KG1 (cell line): ENCODE results near the gene CDH3.

Source experiments
- DNase-seq: peaks from one replicate; lab custom pipeline; 2025; lab: John Stamatoyannopoulos, UW

Gene CDH3

DNA sequence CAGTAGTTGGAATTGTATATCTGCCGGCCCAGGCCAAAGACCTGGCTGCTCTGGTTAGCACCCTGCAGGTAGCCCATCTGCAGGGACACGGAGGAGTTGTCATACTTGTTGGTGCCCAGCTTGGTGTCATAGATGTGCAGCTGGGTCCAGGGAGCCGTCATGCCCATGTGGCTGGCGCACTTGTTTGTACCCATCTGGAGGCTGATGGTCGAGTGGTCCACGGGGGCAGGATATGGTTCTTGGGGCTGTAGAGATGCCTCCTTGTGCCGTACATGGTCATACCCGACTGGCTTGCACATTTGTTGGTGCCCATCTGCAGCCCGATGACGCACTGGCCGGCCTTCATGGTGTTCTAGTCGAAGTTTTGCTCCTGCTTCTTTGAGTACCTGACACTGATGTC, 6.0 kb downstream of the CDH3 start:
- DNase-seq, result no peak

DNA sequence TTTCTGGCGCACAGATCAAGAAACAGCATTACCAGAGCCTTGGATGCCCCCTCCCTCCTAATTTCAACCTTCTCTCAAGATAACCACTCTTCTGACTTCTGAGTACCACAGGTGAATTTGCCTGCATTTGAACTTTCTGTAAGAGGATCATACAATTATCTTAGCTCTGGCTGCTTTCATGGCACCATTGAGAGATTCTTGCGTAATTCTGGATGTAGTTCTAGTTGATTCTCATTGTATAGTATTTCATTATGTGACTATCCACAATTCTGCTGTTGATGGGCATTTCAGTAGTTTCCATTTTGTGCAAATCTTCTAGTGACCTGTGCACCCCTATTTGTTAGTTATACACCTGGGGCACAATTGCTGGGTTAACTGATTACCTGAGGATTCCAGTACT, 7.5 kb downstream of the CDH3 start:
- DNase-seq, result no peak

- DNase-seq, result no peak
These were observed 10.7 kb downstream of the CDH3 start for GRCh38 chr16:68655806-68656205.

DNA sequence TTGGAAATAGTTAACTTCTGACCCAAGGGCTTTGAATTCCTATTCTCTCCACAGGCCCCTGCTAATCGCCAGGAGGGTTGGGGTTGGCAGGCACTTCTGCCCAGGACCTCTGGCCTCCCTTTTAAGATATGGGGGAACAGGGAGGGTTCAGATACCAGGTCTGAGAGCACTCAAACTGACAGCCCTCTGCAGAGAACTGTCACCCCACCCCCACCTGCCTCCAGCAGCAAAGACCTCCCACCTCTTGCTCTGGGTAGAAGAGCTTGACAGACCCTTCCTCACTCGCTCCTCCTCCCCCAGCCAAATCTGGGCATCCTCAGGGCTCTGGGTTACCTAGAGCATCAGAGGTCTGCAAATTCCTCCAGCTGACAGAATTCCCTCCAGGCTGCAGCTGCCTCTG, 11.6 kb downstream of the CDH3 start:
- DNase-seq, result no peak

GRCh38 chr16:68658341-68658973, 13.3 kb downstream of the CDH3 start:
- DNase-seq, result no peak

- DNase-seq, result no peak
These were observed 13.9 kb downstream of the CDH3 start for GRCh38 chr16:68658974-68659360.

DNA sequence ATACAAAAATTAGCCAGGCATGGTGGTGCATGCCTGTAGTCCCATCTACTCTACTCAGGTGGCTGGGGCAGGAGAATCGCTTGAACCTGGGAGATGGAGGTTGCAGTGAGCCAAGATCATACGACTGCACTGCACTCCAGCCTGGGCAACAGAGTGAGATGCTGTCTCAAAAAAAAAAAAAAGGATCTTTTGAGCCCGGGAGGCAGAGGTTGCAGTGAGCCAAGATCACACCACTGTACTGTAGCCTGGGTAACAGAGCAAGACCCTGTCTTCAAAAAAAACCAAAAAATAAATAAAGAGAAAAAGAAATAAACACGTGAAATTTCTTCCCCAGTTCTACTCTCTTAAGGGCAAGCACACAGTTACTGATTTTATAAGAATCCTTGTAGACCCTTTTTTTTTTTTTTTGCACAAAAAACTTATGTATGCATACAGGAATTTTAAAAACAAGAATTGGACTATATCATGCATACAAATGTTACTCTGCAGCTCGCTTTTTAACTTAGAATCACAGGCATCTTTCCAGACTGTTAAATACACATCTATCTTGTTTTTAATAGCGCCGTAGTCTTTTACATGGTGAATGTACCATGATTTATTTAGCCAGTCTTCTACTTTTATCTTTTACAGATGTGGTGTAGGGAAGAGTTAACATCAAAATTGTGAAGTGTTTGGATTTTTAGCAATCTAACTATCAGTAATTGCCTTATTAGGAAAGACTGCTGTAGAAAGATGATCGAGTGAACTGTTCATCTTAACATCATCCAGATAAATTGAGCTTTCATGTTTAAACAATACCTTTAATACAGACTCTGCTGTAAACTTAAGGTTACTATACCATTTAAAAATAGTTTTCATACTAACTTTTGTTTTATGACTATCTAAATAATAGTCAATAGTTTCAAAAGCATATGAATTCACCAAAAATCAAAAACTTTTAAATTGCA, 14.6 kb downstream of the CDH3 start:
- no peak for DNase-seq

- DNase-seq, result no peak
These were observed 15.3 kb downstream of the CDH3 start for GRCh38 chr16:68660359-68660795.

- DNase-seq, result no peak
These were observed 16.9 kb downstream of the CDH3 start for GRCh38 chr16:68662035-68662434.

DNA sequence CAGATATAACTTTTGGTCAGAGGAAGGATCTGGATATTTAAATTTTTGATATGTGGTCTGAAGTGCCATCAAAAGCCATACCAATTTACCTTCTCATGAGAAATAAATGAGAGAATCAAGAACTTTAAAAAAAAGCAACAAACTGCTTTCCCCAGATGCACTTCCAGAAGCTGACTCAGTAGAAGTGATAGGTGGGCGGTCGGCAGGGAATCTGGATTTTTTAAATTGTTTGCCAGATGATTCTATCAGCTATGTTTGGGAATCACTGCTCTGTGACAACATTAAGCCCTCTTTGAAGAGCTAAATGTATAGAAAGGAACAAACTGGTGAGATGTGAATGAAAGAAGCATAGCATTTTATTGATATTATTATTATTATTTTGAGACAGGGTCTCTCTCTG, 19.2 kb downstream of the CDH3 start:
- no peak for DNase-seq

DNA sequence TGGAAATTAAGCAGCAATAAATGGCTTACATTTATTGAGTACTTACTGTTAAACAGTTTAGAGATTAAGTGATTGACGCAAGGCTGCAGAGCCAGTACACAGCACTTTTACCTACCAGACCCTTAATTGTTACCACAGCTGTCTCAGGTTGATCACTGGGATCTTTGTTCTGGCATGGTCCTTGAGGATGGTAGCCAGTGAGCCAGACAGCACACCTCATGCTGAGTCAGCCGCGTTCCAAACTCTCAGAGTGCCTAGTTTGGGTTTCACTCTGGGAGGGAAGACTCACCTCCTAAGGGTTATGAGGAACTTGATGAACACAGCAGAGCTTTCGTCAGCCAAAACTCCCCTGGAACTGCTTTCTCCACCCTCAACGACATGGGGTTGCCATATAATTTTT, 20.4 kb downstream of the CDH3 start:
- no peak for DNase-seq

DNA sequence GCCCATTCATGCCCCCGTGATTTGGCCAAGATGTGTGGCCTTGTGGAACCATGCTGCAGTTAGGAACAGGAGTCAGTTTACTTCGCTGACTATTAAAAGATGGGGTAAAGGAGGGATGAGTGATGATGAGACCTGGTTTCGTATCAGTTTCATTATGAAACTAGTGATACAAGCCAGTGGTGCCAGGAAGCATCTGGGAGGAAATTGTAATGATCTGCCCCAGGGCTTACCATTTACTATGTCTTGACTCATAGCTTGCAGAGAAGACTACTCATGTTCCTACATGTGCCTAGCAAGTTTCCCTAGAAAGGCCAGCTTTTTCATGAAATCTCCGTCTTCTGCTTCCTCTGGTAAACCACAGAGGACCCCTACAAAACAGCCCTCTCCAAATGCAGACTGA, 23.2 kb downstream of the CDH3 start:
- no peak for DNase-seq

GRCh38 chr16:68676113-68676860, 31.2 kb downstream of the CDH3 start:
- DNase-seq, result no peak

- no peak for DNase-seq
These were observed 35.9 kb downstream of the CDH3 start for GRCh38 chr16:68681038-68681437.

DNA sequence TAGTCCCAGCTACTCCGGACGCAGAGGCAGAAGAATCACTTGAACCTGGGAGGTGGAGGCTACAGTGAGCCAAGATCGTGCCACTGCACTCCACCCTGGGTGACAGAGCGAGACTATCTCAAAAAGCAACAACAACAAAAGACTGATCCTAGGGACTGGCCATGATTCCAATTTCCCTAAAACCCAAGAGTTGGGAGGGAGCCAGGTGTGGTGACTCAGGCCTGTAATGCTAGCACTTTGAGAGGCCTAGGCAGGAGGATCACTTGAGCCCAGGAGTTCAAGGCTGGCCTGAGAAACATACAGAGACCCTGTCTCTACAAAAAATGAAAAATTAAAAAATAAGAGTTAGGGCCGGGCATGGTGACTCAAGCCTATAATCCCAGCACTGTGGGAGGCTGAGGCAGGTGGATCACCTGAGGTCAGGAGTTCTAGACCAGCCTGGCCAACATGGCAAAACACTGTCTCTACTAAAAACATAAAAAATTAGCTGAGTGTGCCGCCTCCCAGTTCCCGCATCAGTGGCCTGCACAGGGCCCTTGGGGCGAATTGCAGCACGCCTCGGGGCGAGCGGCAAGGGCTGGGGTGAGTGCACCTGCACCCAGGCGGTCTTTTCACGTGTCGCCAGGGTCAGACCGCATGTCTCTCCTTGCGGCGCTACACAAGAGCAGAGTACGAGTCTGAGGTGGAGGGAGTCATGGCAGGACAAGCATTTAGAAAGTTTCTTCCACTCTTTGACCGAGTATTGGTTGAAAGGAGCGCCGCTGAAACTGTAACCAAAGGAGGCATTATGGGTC, 40.8 kb downstream of the CDH3 start:
- no peak for DNase-seq

DNA sequence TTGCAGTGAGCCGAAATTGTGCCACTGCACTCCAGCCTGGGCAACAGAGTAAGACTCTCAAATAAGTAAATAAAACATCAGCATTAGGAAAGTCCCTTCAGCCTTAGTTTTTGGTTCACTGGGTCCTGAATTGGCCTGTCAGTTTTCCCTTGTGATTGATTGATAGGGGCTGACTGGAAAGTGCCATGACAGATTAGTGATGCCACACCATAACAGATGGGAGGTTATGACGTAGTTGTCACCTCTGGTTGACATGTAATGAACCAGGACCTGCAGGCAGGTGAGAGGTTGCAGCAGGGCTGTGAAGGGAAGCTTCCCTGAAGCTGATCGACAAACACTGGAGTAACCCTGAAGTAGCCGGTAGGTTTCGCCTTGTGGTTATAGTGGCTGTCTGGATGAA, 41.8 kb downstream of the CDH3 start:
- DNase-seq, result no peak

GRCh38 chr16:68689921-68690320, 44.8 kb downstream of the CDH3 start:
- no peak for DNase-seq

- DNase-seq, result no peak
These were observed 50.5 kb downstream of the CDH3 start for GRCh38 chr16:68695575-68695974.

DNA sequence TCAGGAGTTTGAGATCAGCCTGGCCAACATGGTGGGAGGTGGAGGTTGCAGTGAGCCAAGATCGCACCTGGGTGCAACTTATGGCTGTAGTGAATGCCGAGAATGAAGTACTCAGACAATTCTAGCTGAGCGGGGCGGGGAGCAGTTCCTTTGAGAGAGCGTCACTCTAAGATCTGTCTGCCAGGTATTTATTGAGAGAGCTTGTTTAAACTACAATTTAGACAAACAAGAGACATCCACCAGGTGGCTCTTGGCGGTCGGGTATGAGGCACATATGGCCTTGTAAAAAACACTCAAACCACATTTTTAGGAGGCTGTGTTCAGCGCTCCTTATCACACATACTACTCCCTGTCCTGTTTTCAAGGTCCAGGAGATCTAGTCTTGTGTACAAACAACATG, 51.4 kb downstream of the CDH3 start:
- no peak for DNase-seq

- no peak for DNase-seq
These were observed 53.0 kb downstream of the CDH3 start for GRCh38 chr16:68698091-68698490.

- DNase-seq, result no peak
These were observed 55.0 kb downstream of the CDH3 start for GRCh38 chr16:68700120-68700519.

- no peak for DNase-seq
These were observed 55.7 kb downstream of the CDH3 start for GRCh38 chr16:68700831-68701230.
